HepG2 (cell line): ENCODE measurements around the gene GPATCH4. TPM values are rescaled to one million over a fixed set of nuclear protein-coding genes. Genes with fewer than 3 reads are reported as not detected.

Experiments used
- BORCS8-MEF2B ChIP-seq: sonication (generic); formaldehyde crosslinking; IDR thresholded peaks from 2 replicates; pipeline ENCODE4 v1.8.0; 2022; ENCODE audit warnings: mild to moderate bottlenecking, missing genetic modification reagents
- CBX1 ChIP-seq: IDR thresholded peaks from one replicate; pipeline ENCODE4 v1.6.1; 2016; ENCODE audit warnings: antibody characterized with exemption, low read depth
- FOXP1 ChIP-seq, 2 experiments: fragments of 450-650 bp in 1 of 2; IDR thresholded peaks; 2 replicates each; pipeline ENCODE4 v1.6.1; 2017 to 2018; ENCODE audit warnings: antibody characterized with exemption in 1 of 2
- KAT8 ChIP-seq: IDR thresholded peaks from 2 replicates; pipeline ENCODE4 v1.6.1; 2016; ENCODE audit warnings: missing genetic modification reagents, missing compliant biosample characterization
- NCOR1 ChIP-seq: fragments of 200-600 bp; sonication (generic); IDR thresholded peaks from 2 replicates; pipeline ENCODE4 v1.7.0; 2017; ENCODE audit warnings: antibody characterized with exemption, low read length, borderline replicate concordance
- RFXAP ChIP-seq: sonication (generic); formaldehyde crosslinking; IDR thresholded peaks from 2 replicates; pipeline ENCODE4 v1.4.0; 2020; ENCODE audit warnings: missing genetic modification reagents, borderline replicate concordance
- SIN3A ChIP-seq: IDR thresholded peaks from 2 replicates; pipeline ENCODE4 v1.6.1; 2011; ENCODE audit warnings: low read depth, mild to moderate bottlenecking, control low read depth, low read length, borderline replicate concordance
- TAF1 ChIP-seq: sonication (generic); formaldehyde crosslinking; IDR thresholded peaks from 2 replicates; pipeline ENCODE4 v1.4.0; 2020; ENCODE audit warnings: missing genetic modification reagents
- ZBTB8A ChIP-seq: sonication (generic); formaldehyde crosslinking; IDR thresholded peaks from 2 replicates; pipeline ENCODE4 v1.4.0; 2020; ENCODE audit warnings: mild to moderate bottlenecking, low read depth, missing genetic modification reagents, borderline replicate concordance
- ZFP82 ChIP-seq: sonication (generic); formaldehyde crosslinking; IDR thresholded peaks from 2 replicates; pipeline ENCODE4 v1.5.1; 2020; ENCODE audit warnings: mild to moderate bottlenecking, missing genetic modification reagents, borderline replicate concordance
- ZNF124 ChIP-seq: sonication (generic); formaldehyde crosslinking; IDR thresholded peaks from 2 replicates; pipeline ENCODE4 v1.4.0; 2020; ENCODE audit warnings: missing genetic modification reagents
- ZNF180 ChIP-seq: sonication (generic); formaldehyde crosslinking; IDR thresholded peaks from 2 replicates; pipeline ENCODE4 v1.4.0; 2020; ENCODE audit warnings: low read depth, missing genetic modification reagents, borderline replicate concordance
- ZNF24 ChIP-seq: fragments of 450-650 bp; IDR thresholded peaks from 2 replicates; pipeline ENCODE4 v1.6.1; 2017; ENCODE audit warnings: antibody characterized with exemption, mild to moderate bottlenecking
- ZNF292 ChIP-seq: sonication (generic); formaldehyde crosslinking; IDR thresholded peaks from 2 replicates; pipeline ENCODE4 v1.8.1; 2022; ENCODE audit warnings: mild to moderate bottlenecking, low read depth, missing genetic modification reagents, borderline replicate concordance
- ZNF441 ChIP-seq: sonication (generic); formaldehyde crosslinking; IDR thresholded peaks from 2 replicates; pipeline ENCODE4 v1.7.0; 2021; ENCODE audit warnings: missing genetic modification reagents, borderline replicate concordance
- ZNF607 ChIP-seq: sonication (generic); formaldehyde crosslinking; IDR thresholded peaks from 2 replicates; pipeline ENCODE4 v1.5.1; 2020; ENCODE audit warnings: missing genetic modification reagents, mild to moderate bottlenecking, borderline replicate concordance
- ZNF615 ChIP-seq: sonication (generic); formaldehyde crosslinking; IDR thresholded peaks from 2 replicates; pipeline ENCODE4 v1.5.0; 2020; ENCODE audit warnings: mild to moderate bottlenecking, missing genetic modification reagents, borderline replicate concordance
- ZNF720 ChIP-seq: sonication (generic); formaldehyde crosslinking; IDR thresholded peaks from 2 replicates; pipeline ENCODE4 v1.4.0; 2020; ENCODE audit warnings: missing genetic modification reagents
- ZNF772 ChIP-seq: sonication (generic); formaldehyde crosslinking; IDR thresholded peaks from 2 replicates; pipeline ENCODE4 v1.5.0; 2020; ENCODE audit warnings: mild to moderate bottlenecking, missing genetic modification reagents
- polyA plus RNA-seq, 8 experiments: library from polyadenylated mRNA; depleted of rRNA in 3 of 8; stranded (reverse) in 7 of 8; unstranded in 1 of 8; fragments of >200 nt; fragmentation: Illumina TruSeq in 4 of 8; extraction: Trizol in 4 of 8; gene quantifications; 2 replicates each; pipeline versions ENCODE4 v1.2.1 to v1.2.3, GENCODE V29; 2011 to 2016; ENCODE audit warnings: low read depth in 4 of 8, missing spikeins in 1 of 8, mixed read lengths in 1 of 8; ENCODE audit not compliant: insufficient read depth in 1 of 8
- total RNA-seq, 5 experiments: library from RNA; depleted of rRNA; stranded (reverse); fragments of >200 nt; fragmentation: Illumina TruSeq; extraction: Trizol; gene quantifications; 2 replicates each; pipeline ENCODE4 v1.2.3, GENCODE V29; 2016; ENCODE audit warnings: low read depth in 1 of 5
- TF ChIP-seq, protein P1 (sequence below): sonication (generic); formaldehyde crosslinking; IDR thresholded peaks from 2 replicates; pipeline ENCODE4 v1.4.0; 2020; ENCODE audit warnings: mild to moderate bottlenecking, missing genetic modification reagents
- TF ChIP-seq, protein P2 (sequence below): sonication (generic); formaldehyde crosslinking; conservative IDR thresholded peaks from 2 replicates; pipeline ENCODE4 v1.8.0; 2022; ENCODE audit warnings: low read depth, missing genetic modification reagents
- TF ChIP-seq, protein P3 (sequence below): sonication (generic); formaldehyde crosslinking; IDR thresholded peaks from 2 replicates; pipeline ENCODE4 v1.5.1; 2020; ENCODE audit warnings: missing genetic modification reagents, mild to moderate bottlenecking, borderline replicate concordance

GPATCH4 gene
- total and polyA plus RNA-seq, 2 of the 13 experiments (the other 11 are each of a cell fraction or from before 2014, with no cell fraction given), result 19.2 to 37.9 TPM

DNA sequence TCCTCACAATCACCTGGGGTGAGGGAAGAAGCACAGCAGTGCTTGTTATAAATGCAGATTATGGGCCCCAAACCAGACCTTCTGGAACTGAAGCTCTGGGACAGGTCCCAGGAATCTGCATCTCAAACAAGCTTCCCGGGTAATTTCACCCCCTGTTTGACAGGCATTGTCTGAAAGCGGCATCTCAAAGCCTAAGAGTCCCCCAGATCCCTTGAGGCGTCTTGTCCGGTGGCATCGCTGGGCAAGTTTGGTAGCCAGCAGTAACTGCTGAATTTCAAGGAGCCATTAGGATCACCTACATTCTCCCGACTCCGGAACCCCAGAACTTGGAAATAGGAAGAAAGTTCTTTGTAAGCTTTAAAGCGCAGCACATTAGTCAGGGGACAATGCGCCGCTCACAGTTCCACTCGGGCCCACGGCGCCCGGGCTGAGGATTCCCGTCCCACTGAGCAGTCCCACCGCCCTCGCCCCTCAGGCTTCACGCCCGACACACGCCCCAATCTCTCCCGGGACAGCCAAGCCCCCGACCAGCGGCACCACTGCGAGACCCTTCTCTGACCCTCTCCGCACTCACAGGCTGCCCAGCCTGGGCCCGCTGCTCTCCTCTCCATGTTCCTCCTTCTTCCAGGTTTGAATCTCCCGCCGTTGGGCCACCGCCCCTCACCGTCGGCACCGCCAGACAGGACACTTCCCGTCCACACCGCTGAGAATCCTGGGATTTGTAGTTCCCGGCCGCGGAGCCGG lies 29.2 kb downstream of the GPATCH4 start, which contains the start of gene IQGAP3 (continued):
- TF ChIP-seq ZNF441 (CRISPR knock-in tag) (no peak), RFXAP (CRISPR knock-in tag) (peak; percentile 54; the same call in 1 of the 2 replicates), ZNF180 (CRISPR knock-in tag) (0 out of 2 replicates have a peak, but pooled peaks have one; percentile 61), ZNF772 (CRISPR knock-in tag) (no peak), CBX1 (no peak), ZNF607 (0 out of 2 replicates have a peak, but pooled peaks have one; percentile 63), NCOR1 (no peak), ZNF720 (CRISPR knock-in tag) (no peak), ZNF24 (no peak), ZFP82 (CRISPR knock-in tag) (no peak), TAF1 (CRISPR knock-in tag) (0 out of 2 replicates have a peak, but pooled peaks have one; percentile 40), FOXP1 (IDR thresholded peaks at IDR 0.05) (no peak), FOXP1 (CRISPR knock-in tag; IDR thresholded peaks at IDR 0.05) (no peak), SIN3A (peak; percentile 98), ZNF292 (CRISPR knock-in tag) (no peak), ZNF124 (CRISPR knock-in tag) (no peak), KAT8 (CRISPR knock-in tag) (no peak; the same call in 1 of the 2 replicates), ZNF615 (no peak), ZBTB8A (CRISPR knock-in tag) (no peak), BORCS8-MEF2B (peak; percentile 88; the same call in 1 of the 2 replicates)
- TF ChIP-seq, protein P1, sequence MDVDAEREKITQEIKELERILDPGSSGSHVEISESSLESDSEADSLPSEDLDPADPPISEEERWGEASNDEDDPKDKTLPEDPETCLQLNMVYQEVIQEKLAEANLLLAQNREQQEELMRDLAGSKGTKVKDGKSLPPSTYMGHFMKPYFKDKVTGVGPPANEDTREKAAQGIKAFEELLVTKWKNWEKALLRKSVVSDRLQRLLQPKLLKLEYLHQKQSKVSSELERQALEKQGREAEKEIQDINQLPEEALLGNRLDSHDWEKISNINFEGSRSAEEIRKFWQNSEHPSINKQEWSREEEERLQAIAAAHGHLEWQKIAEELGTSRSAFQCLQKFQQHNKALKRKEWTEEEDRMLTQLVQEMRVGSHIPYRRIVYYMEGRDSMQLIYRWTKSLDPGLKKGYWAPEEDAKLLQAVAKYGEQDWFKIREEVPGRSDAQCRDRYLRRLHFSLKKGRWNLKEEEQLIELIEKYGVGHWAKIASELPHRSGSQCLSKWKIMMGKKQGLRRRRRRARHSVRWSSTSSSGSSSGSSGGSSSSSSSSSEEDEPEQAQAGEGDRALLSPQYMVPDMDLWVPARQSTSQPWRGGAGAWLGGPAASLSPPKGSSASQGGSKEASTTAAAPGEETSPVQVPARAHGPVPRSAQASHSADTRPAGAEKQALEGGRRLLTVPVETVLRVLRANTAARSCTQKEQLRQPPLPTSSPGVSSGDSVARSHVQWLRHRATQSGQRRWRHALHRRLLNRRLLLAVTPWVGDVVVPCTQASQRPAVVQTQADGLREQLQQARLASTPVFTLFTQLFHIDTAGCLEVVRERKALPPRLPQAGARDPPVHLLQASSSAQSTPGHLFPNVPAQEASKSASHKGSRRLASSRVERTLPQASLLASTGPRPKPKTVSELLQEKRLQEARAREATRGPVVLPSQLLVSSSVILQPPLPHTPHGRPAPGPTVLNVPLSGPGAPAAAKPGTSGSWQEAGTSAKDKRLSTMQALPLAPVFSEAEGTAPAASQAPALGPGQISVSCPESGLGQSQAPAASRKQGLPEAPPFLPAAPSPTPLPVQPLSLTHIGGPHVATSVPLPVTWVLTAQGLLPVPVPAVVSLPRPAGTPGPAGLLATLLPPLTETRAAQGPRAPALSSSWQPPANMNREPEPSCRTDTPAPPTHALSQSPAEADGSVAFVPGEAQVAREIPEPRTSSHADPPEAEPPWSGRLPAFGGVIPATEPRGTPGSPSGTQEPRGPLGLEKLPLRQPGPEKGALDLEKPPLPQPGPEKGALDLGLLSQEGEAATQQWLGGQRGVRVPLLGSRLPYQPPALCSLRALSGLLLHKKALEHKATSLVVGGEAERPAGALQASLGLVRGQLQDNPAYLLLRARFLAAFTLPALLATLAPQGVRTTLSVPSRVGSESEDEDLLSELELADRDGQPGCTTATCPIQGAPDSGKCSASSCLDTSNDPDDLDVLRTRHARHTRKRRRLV (CRISPR knock-in tag), result peak; percentile 58; the same call in 1 of the 2 replicates
- TF ChIP-seq, protein P2, sequence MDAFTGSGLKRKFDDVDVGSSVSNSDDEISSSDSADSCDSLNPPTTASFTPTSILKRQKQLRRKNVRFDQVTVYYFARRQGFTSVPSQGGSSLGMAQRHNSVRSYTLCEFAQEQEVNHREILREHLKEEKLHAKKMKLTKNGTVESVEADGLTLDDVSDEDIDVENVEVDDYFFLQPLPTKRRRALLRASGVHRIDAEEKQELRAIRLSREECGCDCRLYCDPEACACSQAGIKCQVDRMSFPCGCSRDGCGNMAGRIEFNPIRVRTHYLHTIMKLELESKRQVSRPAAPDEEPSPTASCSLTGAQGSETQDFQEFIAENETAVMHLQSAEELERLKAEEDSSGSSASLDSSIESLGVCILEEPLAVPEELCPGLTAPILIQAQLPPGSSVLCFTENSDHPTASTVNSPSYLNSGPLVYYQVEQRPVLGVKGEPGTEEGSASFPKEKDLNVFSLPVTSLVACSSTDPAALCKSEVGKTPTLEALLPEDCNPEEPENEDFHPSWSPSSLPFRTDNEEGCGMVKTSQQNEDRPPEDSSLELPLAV (CRISPR knock-in tag), result no peak
- TF ChIP-seq, protein P3, sequence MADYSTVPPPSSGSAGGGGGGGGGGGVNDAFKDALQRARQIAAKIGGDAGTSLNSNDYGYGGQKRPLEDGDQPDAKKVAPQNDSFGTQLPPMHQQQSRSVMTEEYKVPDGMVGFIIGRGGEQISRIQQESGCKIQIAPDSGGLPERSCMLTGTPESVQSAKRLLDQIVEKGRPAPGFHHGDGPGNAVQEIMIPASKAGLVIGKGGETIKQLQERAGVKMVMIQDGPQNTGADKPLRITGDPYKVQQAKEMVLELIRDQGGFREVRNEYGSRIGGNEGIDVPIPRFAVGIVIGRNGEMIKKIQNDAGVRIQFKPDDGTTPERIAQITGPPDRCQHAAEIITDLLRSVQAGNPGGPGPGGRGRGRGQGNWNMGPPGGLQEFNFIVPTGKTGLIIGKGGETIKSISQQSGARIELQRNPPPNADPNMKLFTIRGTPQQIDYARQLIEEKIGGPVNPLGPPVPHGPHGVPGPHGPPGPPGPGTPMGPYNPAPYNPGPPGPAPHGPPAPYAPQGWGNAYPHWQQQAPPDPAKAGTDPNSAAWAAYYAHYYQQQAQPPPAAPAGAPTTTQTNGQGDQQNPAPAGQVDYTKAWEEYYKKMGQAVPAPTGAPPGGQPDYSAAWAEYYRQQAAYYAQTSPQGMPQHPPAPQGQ, result no peak
